Measurements from ENCODE around the gene MRC2.

MRC2 gene

GRCh38 chr17:62720126-62720850 lies 92.8 kb downstream of the MRC2 start:
- no peak for DNase-seq (ENCODE audit: low read depth)

GRCh38 chr17:62722625-62723024 lies 95.2 kb downstream of the MRC2 start:
- DNase-seq (ENCODE audit: low read depth): no peak

- DNase-seq (ENCODE audit: low read depth): no peak
Measured at GRCh38 chr17:62723842-62724241, 96.4 kb downstream of the MRC2 start.

- DNase-seq (ENCODE audit: low read depth): peak; percentile 63
Measured at GRCh38 chr17:62724398-62725146, 97.1 kb downstream of the MRC2 start.

DNA sequence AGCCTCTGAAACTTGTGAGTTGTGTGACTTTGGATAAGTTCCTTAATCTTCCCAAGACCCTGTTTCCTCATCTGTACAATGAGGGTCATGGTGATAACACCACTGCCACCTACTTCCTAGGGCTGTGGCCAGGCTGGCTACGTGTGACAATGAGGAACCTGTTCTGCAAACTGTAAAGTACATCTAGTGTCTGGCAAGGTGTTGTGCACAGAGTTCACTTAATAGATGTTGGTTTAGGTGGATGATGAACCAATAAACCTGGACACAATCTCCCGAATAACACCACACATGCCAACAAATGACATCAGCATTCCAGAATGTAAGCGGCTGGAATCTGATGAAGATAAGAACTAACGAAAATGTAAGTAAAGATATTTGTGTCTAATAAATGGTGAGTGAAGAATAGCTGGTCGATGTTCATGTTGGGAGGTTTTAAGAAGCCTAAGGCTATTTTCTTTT lies 98.3 kb downstream of the MRC2 start:
- DNase-seq (ENCODE audit: low read depth): no peak

- no peak for DNase-seq (ENCODE audit: low read depth)
Measured at GRCh38 chr17:62727916-62728672, 100.6 kb downstream of the MRC2 start.

DNA sequence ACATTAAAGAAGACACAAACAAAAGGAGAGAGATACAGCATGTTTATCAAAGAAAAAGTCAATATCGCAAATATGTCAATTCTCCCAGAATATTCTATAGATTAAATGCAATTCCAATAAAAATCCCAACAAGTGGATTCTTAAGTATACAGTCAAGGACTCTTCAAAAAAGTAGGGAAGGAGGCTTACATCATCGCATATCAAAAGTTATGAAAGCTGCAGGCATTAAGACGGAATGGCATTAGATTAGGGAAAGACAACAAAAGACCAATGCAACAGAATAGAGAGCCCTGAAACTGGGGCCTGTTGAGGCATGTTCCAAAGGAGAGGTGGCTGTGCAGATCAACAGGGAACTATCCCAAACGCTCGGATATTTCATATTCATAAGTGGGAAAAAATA lies 104.7 kb downstream of the MRC2 start:
- DNase-seq (ENCODE audit: low read depth): no peak

DNA sequence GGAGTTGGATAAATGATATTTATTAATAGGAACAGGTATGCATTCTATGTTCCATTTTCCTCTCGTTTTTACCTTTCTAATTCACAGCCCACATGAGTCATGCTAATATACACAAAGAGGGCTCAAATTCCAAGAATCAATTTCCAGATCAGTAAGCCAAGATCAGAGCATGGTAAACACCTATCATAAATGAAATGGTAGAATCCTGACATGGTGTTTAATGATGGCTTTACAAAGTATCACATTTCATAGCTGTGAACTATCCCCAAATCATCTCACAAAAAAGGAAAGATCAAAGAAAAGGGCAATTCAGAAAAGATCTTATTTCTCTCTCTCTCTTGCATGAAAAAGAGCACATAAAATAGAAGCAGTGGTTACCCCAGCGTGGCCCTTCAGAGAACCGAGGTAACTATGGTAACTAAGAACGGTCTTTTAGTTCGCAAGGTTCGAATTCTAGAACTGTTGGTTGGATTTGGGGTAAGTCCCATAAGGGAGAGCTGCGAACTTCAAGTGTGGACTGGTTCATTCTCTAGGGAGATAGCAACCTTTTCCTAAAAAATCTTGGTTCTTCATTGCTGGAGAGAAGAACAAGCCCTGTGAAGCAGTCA lies 107.7 kb downstream of the MRC2 start:
- no peak for DNase-seq (ENCODE audit: low read depth)

DNA sequence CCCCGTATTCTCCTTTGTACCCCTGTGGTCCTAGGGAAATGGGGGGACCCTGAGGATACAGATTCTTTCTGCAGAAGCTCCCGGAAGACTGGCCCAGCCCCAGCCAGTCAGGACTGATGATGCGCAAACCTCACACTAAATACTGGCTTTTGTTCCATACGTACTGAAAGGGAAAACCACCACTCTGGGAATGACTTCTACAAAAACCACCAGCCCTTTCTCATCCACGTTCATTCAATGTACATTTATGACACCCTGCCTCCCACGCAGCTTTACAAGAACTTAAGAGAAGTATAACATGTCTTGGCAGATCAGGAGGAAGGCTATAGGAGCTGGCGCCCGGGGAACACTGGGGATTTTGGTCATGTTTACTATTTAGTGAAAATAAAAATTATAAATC lies 110.0 kb downstream of the MRC2 start:
- DNase-seq (ENCODE audit: low read depth): no peak

DNA sequence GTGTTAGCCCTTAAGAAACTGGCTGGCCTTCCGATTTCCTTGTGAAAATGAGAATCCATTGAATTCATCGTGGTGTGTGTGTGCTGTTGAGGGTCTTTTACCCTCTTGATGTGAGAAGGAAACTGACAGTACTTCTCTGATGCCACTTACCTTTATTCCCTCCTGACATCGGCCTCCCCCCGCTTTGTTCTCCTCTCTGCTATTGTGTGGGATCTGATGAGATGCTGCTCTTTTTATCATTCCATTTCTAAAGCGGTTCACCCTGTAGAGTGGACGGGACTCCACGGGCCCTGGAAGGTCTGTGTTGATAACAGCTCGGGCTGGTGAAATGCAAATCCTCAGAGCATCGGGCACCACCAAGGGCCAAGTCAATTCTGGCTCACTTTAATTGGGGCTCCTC lies 110.8 kb downstream of the MRC2 start:
- DNase-seq (ENCODE audit: low read depth): no peak

- no peak for DNase-seq (ENCODE audit: low read depth)
Measured at GRCh38 chr17:62739645-62740388, 112.3 kb downstream of the MRC2 start.

DNA sequence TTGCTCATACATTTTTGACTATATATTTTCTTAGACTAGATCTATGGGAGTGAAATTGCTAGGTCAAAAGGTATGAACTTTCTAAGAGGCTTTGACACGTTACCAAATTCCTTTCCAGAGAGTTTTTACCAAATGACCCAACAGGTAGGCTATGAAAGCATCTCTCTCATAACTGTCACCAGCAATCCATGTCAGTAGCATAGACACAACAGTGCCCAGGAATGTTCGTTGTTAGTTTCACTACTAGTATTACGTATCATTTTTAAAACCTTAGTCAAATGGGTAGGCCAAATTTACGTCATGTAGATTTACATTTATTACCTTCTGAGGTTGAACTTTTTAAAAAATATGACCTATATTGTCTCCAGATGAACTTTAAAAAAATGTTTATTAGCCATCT lies 113.8 kb downstream of the MRC2 start:
- no peak for DNase-seq (ENCODE audit: low read depth)
